RWPE1 (cell line): ENCODE measurements around the gene SRGN.
A peak's percentile ranks its signal among the peaks of the same experiment; 100 is the strongest.

Experiments used
- CTCF ChIA-PET: fragments of 350-600 bp; sonication (Branson Sonifier 250); formaldehyde crosslinking; extraction: SDS; loops from one replicate; lab custom pipeline; 2021; lab: Yijun Ruan, JAX
- POLR2A ChIA-PET: fragments of 400-600 bp; formaldehyde crosslinking; extraction: SDS; loops from one replicate; lab custom pipeline; 2020; ENCODE audit warnings: antibody characterized with exemption; ENCODE audit not compliant: low non-redundant PET; lab: Yijun Ruan, JAX
- DNase-seq: peaks from one replicate; pipeline ENCODE4 v3.0.0; 2012; ENCODE audit warnings: low spot score
- H3K27ac ChIP-seq: fragments of 450-650 bp; 2 replicates; pipeline ENCODE4 v1.5.1; 2017
- TF ChIP-seq, protein P1 (sequence below): fragments of 450-650 bp; conservative IDR thresholded peaks from 2 replicates; pipeline ENCODE4 v1.5.1; 2017; ENCODE audit warnings: low read depth, mild to moderate bottlenecking

Gene SRGN

DNA sequence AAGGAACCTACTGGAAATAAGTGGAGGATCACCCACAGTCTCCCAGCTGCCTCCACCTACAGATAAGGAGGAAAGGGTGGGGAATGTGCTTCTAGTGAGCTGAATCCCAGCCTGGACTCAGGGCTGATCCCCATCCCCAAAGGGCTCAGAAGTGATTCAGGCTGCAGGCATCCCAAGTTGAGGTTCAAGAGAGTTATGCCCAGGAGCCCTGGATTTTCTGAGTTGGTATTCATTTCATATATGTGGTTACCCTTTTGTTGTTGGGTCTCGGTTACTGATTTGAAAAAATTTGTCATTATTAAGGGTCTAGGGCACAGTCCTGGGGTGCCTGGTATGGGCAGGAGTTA lies 30.0 kb upstream of the SRGN start:
- ChIA-PET POLR2A (no interaction called here), CTCF (no interaction called here)
- TF ChIP-seq, protein P1, sequence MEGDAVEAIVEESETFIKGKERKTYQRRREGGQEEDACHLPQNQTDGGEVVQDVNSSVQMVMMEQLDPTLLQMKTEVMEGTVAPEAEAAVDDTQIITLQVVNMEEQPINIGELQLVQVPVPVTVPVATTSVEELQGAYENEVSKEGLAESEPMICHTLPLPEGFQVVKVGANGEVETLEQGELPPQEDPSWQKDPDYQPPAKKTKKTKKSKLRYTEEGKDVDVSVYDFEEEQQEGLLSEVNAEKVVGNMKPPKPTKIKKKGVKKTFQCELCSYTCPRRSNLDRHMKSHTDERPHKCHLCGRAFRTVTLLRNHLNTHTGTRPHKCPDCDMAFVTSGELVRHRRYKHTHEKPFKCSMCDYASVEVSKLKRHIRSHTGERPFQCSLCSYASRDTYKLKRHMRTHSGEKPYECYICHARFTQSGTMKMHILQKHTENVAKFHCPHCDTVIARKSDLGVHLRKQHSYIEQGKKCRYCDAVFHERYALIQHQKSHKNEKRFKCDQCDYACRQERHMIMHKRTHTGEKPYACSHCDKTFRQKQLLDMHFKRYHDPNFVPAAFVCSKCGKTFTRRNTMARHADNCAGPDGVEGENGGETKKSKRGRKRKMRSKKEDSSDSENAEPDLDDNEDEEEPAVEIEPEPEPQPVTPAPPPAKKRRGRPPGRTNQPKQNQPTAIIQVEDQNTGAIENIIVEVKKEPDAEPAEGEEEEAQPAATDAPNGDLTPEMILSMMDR = no peak
- no peak overlapping the region for H3K27ac ChIP-seq
- no peak for DNase-seq

- DNase-seq = no peak
- TF ChIP-seq, protein P1 = no peak
- POLR2A ChIA-PET = no interaction called here
- CTCF ChIA-PET = no interaction called here
- H3K27ac ChIP-seq = no peak overlapping the region
These were observed 27.6 kb upstream of the SRGN start for GRCh38 chr10:69060127-69060798.

DNA sequence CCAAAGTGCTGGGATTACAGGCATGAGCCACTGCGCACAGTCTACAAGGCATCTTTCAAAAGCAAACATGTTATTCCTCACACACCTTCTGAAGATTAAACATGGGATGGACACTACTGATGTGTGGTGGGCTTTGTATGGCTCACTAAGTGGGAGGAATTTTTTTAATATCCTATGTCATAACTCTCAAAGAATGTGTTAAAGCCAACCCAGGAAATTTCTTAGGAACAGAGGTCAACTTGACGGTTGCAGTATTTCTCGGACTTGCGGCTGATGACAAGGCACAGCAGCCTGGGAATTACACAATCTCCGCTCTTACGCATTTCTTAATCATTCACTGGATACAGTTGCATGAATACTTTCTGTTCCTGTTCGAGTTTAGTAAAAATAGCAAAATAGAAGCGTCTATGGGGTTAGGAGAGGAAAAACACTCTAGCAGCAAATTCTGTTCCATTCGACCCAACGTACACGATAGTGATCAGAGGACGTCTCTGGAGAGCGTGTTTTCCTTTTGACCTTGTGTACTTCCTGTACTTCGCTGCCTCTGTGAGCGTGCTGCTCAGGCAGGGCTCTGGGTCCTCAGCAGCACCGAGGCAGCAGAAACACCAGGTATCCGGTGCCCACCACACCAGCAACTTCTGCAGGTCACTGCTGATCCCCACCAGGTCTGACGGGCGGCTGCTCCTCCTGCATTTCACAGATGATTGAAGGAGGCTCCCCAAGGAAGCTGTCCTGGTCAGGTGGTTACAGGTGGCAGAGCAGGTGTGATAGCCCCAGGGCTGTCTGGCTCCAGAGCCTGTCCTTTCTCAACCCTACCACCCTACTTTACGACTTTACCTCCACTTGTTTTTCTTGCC lies 26.4 kb upstream of the SRGN start:
- CTCF ChIA-PET = interaction anchor here (0.6 to 0.7 kb wide), 2 partner anchors 38 to 60 kb away, joined by 4 to 6 read pairs; no protein-coding TSS in a partner anchor
- H3K27ac ChIP-seq = peak overlapping the region; percentile 96
- POLR2A ChIA-PET = no interaction called here
- TF ChIP-seq, protein P1 = no peak
- peak; percentile 91 for DNase-seq

DNA sequence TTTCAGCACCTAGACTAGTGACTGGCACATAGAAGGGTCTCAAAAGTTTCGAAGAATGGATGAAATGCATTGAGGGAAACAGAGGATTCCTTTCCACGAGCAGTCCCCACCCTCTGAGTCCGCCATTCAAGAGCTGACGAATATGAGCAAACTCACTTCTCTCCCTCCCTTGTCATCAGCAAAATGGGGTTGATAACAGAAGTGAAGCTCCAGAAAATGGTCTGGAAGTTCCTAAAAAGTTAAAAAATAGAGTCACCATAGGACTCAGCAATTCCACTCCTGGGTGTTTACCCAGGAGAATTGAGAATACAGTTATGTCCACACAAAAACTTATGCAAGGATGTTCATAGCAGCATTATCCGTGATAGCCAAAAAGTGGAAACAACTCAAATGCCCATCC lies 25.0 kb upstream of the SRGN start:
- DNase-seq = no peak
- ChIA-PET CTCF (interaction anchor here (0.5 to 1.0 kb wide), 4 partner anchors 17 to 579 kb away, joined by 3 read pairs; no protein-coding TSS in a partner anchor), POLR2A (no interaction called here)
- no peak overlapping the region for H3K27ac ChIP-seq
- TF ChIP-seq, protein P1 = no peak

DNA sequence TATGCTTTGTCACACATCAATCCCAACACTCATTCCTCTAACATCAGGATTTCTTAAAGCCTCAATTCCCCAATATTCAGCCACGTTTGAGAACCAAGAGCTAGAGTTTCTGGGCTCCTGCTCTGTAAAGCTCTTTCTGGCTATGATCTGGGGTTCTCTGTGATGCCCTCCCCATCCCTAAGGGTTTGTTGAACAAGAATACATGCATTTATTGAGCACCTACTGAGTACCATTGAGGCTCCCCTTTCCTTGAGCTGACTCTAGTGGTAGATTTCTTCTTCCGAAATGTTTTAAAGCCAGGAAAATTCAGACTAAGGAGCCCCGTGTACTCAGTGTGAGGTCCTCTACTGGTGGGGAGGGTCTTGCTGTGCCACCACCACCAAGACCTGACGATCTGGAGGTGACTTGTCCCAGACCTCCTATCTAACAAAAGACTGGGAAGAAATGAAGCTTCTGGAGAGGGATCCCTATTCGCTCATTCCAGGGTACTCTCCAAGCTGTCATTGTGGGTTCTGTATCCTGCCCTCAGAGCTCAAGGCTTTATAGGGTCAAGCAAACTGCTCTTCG lies 23.1 kb upstream of the SRGN start:
- peak overlapping the region; percentile 69 for H3K27ac ChIP-seq
- ChIA-PET CTCF (interaction anchor here (0.5 kb wide), 1 partner anchor 105 kb away, joined by 4 read pairs; no protein-coding TSS in a partner anchor), POLR2A (no interaction called here)
- TF ChIP-seq, protein P1 = no peak
- no peak for DNase-seq
